ENCODE data around the gene ZNF438. TPM values are rescaled to one million over a fixed set of nuclear protein-coding genes. Genes with fewer than 3 reads are reported as not detected.

Gene ZNF438
- total RNA-seq, 2 donors from 2014 or later = 2.6 to 2.9 TPM

GRCh38 chr10:30821261-30821993 is 210.2 kb downstream of the ZNF438 start:
- Histone ChIP-seq H3K27me3 (no peaks in the 10 kb centered on the region), H3K9me3 (no peaks in the 10 kb centered on the region), H3K4me1 (peaks cover 5% of the 10 kb centered on the region), H3K4me3 (no peak overlapping the region), H3K36me3 (replicated peaks in 1 of 2; ENCODE audit: insufficient read depth in 1 of 2, low read depth in 2 of 2) (no peaks in the 10 kb centered on the region), H3K27ac (no peak overlapping the region)
- TF ChIP-seq POLR2A (IDR thresholded peaks at IDR 0.05) (no peak), CTCF (IDR thresholded peaks at IDR 0.05) (no peak)
- WGBS, 2 donors = 53 to 63% methylated on average over 10 of the region's 10 CpGs
- ATAC-seq (no peak), DNase-seq (no peak)
- intact Hi-C loops (cut with DNase I) = no loop called here

GRCh38 chr10:30820261-30820991 is 211.2 kb downstream of the ZNF438 start:
- Histone ChIP-seq H3K27me3 (no peaks in the 10 kb centered on the region), H3K36me3 (replicated peaks in 1 of 2; ENCODE audit: insufficient read depth in 1 of 2, low read depth in 2 of 2) (no peaks in the 10 kb centered on the region), H3K27ac (no peak overlapping the region), H3K4me3 (no peak overlapping the region), H3K4me1 (peaks cover 5% of the 10 kb centered on the region), H3K9me3 (no peaks in the 10 kb centered on the region)
- intact Hi-C loops (cut with DNase I) = no loop called here
- no peak for TF ChIP-seq CTCF (IDR thresholded peaks at IDR 0.05)
- no peak for TF ChIP-seq POLR2A (IDR thresholded peaks at IDR 0.05)
- no peak for ATAC-seq
- no peak for DNase-seq
- WGBS, 2 donors = 69% methylated on average over 10 of the region's 10 CpGs

GRCh38 chr10:30819341-30820181 is 212.1 kb downstream of the ZNF438 start:
- no peak overlapping the region for H3K4me3 ChIP-seq
- DNase-seq (no peak), ATAC-seq (no peak)
- intact Hi-C loops (cut with DNase I) = no loop called here
- no peaks in the 10 kb centered on the region for H3K9me3 ChIP-seq
- H3K27me3 ChIP-seq = no peaks in the 10 kb centered on the region
- H3K27ac ChIP-seq = no peak overlapping the region
- no peaks in the 10 kb centered on the region for H3K36me3 ChIP-seq (replicated peaks in 1 of 2; ENCODE audit: insufficient read depth in 1 of 2, low read depth in 2 of 2)
- no peak for TF ChIP-seq CTCF (IDR thresholded peaks at IDR 0.05)
- no peak for TF ChIP-seq POLR2A (IDR thresholded peaks at IDR 0.05)
- peaks cover 5% of the 10 kb centered on the region for H3K4me1 ChIP-seq
- whole genome bisulfite sequencing, 2 donors = 53 to 54% methylated on average over 15 of the region's 15 CpGs

- peaks cover 5% of the 10 kb centered on the region for H3K4me1 ChIP-seq
- no peak overlapping the region for H3K4me3 ChIP-seq
- H3K9me3 ChIP-seq = no peaks in the 10 kb centered on the region
- no peaks in the 10 kb centered on the region for H3K27me3 ChIP-seq
- no peak for TF ChIP-seq CTCF (IDR thresholded peaks at IDR 0.05)
- TF ChIP-seq POLR2A (IDR thresholded peaks at IDR 0.05) = no peak
- no peak overlapping the region for H3K27ac ChIP-seq
- no peaks in the 10 kb centered on the region for H3K36me3 ChIP-seq (replicated peaks in 1 of 2; ENCODE audit: insufficient read depth in 1 of 2, low read depth in 2 of 2)
- WGBS, 2 donors = 81 to 84% methylated on average over 15 to 17 of the region's 17 CpGs
- intact Hi-C loops (cut with DNase I) = no loop called here
- DNase-seq (no peak), ATAC-seq (no peak)
Measured at GRCh38 chr10:30818854-30819253, 212.8 kb downstream of the ZNF438 start.
